Esophagus squamous epithelium (tissue), 5 donors: Measurements from ENCODE around the gene KIF26A. TPM values are rescaled to one million over a fixed set of nuclear protein-coding genes. Genes with fewer than 3 reads are reported as not detected.

Experiments
- DNase-seq: peaks from one replicate; lab custom pipeline; 2025; lab: John Stamatoyannopoulos, UW
- H3K27ac ChIP-seq, 4 donors: fragments of 200-600 bp; sonication (generic); one replicate each; pipeline ENCODE4 v1.5.1; 2016 to 2019; ENCODE audit warnings: mild to moderate bottlenecking in 1 of 4
- H3K27me3 ChIP-seq, 4 donors: fragments of 200-600 bp; sonication (generic); 1 replicate in 3 of 4; 2 replicates in 1 of 4; pipeline versions ENCODE4 v1.5.1 to v1.6.0; 2017 to 2021; ENCODE audit warnings: antibody characterized with exemption in 1 of 4
- H3K36me3 ChIP-seq, 3 donors: fragments of 200-600 bp; sonication (generic); one replicate each; pipeline ENCODE4 v1.5.1; 2016 to 2019
- H3K4me1 ChIP-seq, 3 donors: fragments of 200-600 bp; sonication (generic); one replicate each; pipeline ENCODE4 v1.5.1; 2017 to 2019
- H3K4me3 ChIP-seq, 4 donors: fragments of 200-600 bp; sonication (generic); 1 replicate in 3 of 4; 2 replicates in 1 of 4; pipeline ENCODE4 v1.5.1; 2016 to 2019; ENCODE audit warnings: mild to moderate bottlenecking in 2 of 4, moderate library complexity in 1 of 4
- H3K9me3 ChIP-seq, 3 donors: fragments of 200-600 bp; sonication (generic); one replicate each; pipeline ENCODE4 v1.5.1; 2016 to 2019
- CTCF ChIP-seq, 6 experiments: fragments of 450-650 bp in 4 of 6; fragments of 200-600 bp in 2 of 6; sonication (generic) in 2 of 6; IDR thresholded peaks; one replicate each; pipeline ENCODE4 v1.5.1; 2016 to 2019; ENCODE audit warnings: antibody characterized with exemption in 6 of 6, mild to moderate bottlenecking in 4 of 6, moderate library complexity in 4 of 6
- POLR2A ChIP-seq, 4 donors: fragments of 450-650 bp; IDR thresholded peaks; one replicate each; pipeline ENCODE4 v1.6.1; 2017; ENCODE audit warnings: antibody characterized with exemption in 4 of 4, mild to moderate bottlenecking in 4 of 4, moderate library complexity in 3 of 4
- WGBS, 2 donors: methylation state at CpG; one replicate each; pipeline ENCODE4 v1.1.5; 2018; 5-methylcytosine and 5-hydroxymethylcytosine counted together
- intact Hi-C: fragments of 100-400 bp; cut with DNase I; formaldehyde crosslinking; loops from one replicate; pipeline ENCODE4 v1.15.0; 2022
- total RNA-seq, 4 donors: library from RNA; depleted of rRNA; stranded (reverse); fragments of >200 nt; gene quantifications; one replicate each; pipeline ENCODE4 v1.1.0, GENCODE V29; 2016
- donor health status: DM: yes; HTN: yes; CAD: no.

Gene KIF26A
- total RNA-seq, 4 donors from 2014 or later = 0.80 to 2.7 (median 0.96) TPM

GRCh38 chr14:104199266-104199895 lies 61.0 kb downstream of the KIF26A start:
- peaks cover 0 to 15% (median 0%) of the 10 kb centered on the region in 4 donors for H3K27me3 ChIP-seq
- WGBS, 2 donors = 72 to 81% methylated on average over 7 to 8 of the region's 23 CpGs
- no peak for DNase-seq

GRCh38 chr14:104200106-104200505 lies 61.7 kb downstream of the KIF26A start:
- intact Hi-C loops = no loop called here
- TF ChIP-seq CTCF (IDR thresholded peaks at IDR 0.05) = no peak
- no peak for TF ChIP-seq POLR2A (IDR thresholded peaks at IDR 0.05)
- H3K27me3 ChIP-seq = peaks cover 0 to 15% (median 0%) of the 10 kb centered on the region in 4 donors
- H3K36me3 ChIP-seq = no peaks in the 10 kb centered on the region
- no peak overlapping the region for H3K4me3 ChIP-seq
- DNase-seq = no peak
- 59 to 85% methylated on average over 6 to 8 of the region's 14 CpGs for whole genome bisulfite sequencing, 2 donors
- no peaks in the 10 kb centered on the region for H3K9me3 ChIP-seq
- H3K4me1 ChIP-seq = peaks cover 0 to 14% (median 0%) of the 10 kb centered on the region in 3 donors
- H3K27ac ChIP-seq = no peak overlapping the region

More at GRCh38 chr14:104199266-104199895, 61.0 kb downstream of the KIF26A start:
- Histone ChIP-seq H3K27ac (no peak overlapping the region), H3K4me3 (no peak overlapping the region), H3K36me3 (no peaks in the 10 kb centered on the region), H3K4me1 (peaks cover 0 to 14% (median 0%) of the 10 kb centered on the region in 3 donors), H3K9me3 (no peaks in the 10 kb centered on the region)
- TF ChIP-seq CTCF (IDR thresholded peaks at IDR 0.05) (no peak), POLR2A (IDR thresholded peaks at IDR 0.05) (no peak)
- intact Hi-C loops = no loop called here

- peaks cover 0 to 14% (median 0%) of the 10 kb centered on the region in 3 donors for H3K4me1 ChIP-seq
- H3K27me3 ChIP-seq = peaks cover 0 to 15% (median 0%) of the 10 kb centered on the region in 4 donors
- H3K4me3 ChIP-seq = no peak overlapping the region
- 79% methylated on average over 4 of the region's 10 CpGs; no CpG with 5 or more reads in 1 of the 2 donors for WGBS, 2 donors
- no peak for DNase-seq
- no peak for TF ChIP-seq CTCF (IDR thresholded peaks at IDR 0.05)
- no peak for TF ChIP-seq POLR2A (IDR thresholded peaks at IDR 0.05)
- H3K27ac ChIP-seq = no peak overlapping the region
- no peaks in the 10 kb centered on the region for H3K36me3 ChIP-seq
- H3K9me3 ChIP-seq = no peaks in the 10 kb centered on the region
- intact Hi-C loops = no loop called here
These were observed 62.2 kb downstream of the KIF26A start for GRCh38 chr14:104200591-104200990.

- peaks cover 0 to 9% (median 0%) of the 10 kb centered on the region in 3 donors for H3K4me1 ChIP-seq
- H3K27ac ChIP-seq = no peak overlapping the region
- 67% methylated on average over 1 of the region's 13 CpGs; no CpG with 5 or more reads in 1 of the 2 donors for WGBS, 2 donors
- H3K27me3 ChIP-seq = peaks cover 0 to 15% (median 0%) of the 10 kb centered on the region in 4 donors
- no peak overlapping the region for H3K4me3 ChIP-seq
- no peaks in the 10 kb centered on the region for H3K36me3 ChIP-seq
- intact Hi-C loops = no loop called here
- no peaks in the 10 kb centered on the region for H3K9me3 ChIP-seq
- TF ChIP-seq POLR2A (IDR thresholded peaks at IDR 0.05) = no peak
- no peak for TF ChIP-seq CTCF (IDR thresholded peaks at IDR 0.05)
- no peak for DNase-seq
These were observed 62.7 kb downstream of the KIF26A start for GRCh38 chr14:104201063-104201462.

- 93 to 94% methylated on average over 3 of the region's 9 CpGs for WGBS, 2 donors
- H3K4me1 ChIP-seq = peaks cover 0 to 4% (median 0%) of the 10 kb centered on the region in 3 donors
- no peak overlapping the region for H3K27ac ChIP-seq
- no peak overlapping the region for H3K4me3 ChIP-seq
- intact Hi-C loops = no loop called here
- TF ChIP-seq POLR2A (IDR thresholded peaks at IDR 0.05) (no peak), CTCF (IDR thresholded peaks at IDR 0.05) (no peak)
- H3K9me3 ChIP-seq = no peaks in the 10 kb centered on the region
- no peak for DNase-seq
- no peaks in the 10 kb centered on the region for H3K36me3 ChIP-seq
- peaks cover 0 to 10% (median 0%) of the 10 kb centered on the region in 4 donors for H3K27me3 ChIP-seq
These were observed 63.1 kb downstream of the KIF26A start for GRCh38 chr14:104201496-104201895.
